GM23338 (cell line): ENCODE data around the gene SLC7A14. TPM values are rescaled to one million over a fixed set of nuclear protein-coding genes. Genes with fewer than 3 reads are reported as not detected.

Experiments used
- ATAC-seq: fragments of 200-7000 bp; cut with Tn5 transposase; 3 replicates; pipeline ENCODE4 v1.9.1; 2020
- DNase-seq: peaks from one replicate; pipeline ENCODE4 v3.0.0-alpha.2; 2015; ENCODE audit warnings: low spot score
- H2AFZ ChIP-seq: fragments of 200-600 bp; sonication (generic); 2 replicates; pipeline ENCODE4 v1.8.0; 2016; ENCODE audit warnings: antibody characterized with exemption, mild to moderate bottlenecking, moderate library complexity
- H3F3A ChIP-seq: fragments of 200-600 bp; sonication (generic); replicated peaks from 2 replicates; pipeline ENCODE4 v1.8.0; 2017; ENCODE audit warnings: antibody characterized with exemption, mixed run types, low read depth
- H3K27ac ChIP-seq: fragments of 200-600 bp; sonication (generic); 2 replicates; pipeline ENCODE4 v1.6.1; 2016; ENCODE audit warnings: low read depth
- H3K27me3 ChIP-seq: fragments of 200-600 bp; sonication (generic); 2 replicates; pipeline ENCODE4 v1.8.0; 2016; ENCODE audit warnings: mild to moderate bottlenecking, mixed run types, moderate library complexity; ENCODE audit not compliant: insufficient read depth
- H3K36me3 ChIP-seq: fragments of 200-600 bp; sonication (generic); 2 replicates; pipeline ENCODE4 v1.8.0; 2016; ENCODE audit warnings: mild to moderate bottlenecking; ENCODE audit not compliant: insufficient read depth
- H3K4me1 ChIP-seq: fragments of 200-600 bp; sonication (generic); 2 replicates; pipeline ENCODE4 v1.8.0; 2016; ENCODE audit warnings: mild to moderate bottlenecking, moderate library complexity; ENCODE audit not compliant: insufficient read depth
- H3K4me2 ChIP-seq: fragments of 200-600 bp; sonication (generic); 2 replicates; pipeline ENCODE4 v1.7.1; 2017; ENCODE audit warnings: mixed run types
- H3K4me3 ChIP-seq: fragments of 200-600 bp; sonication (generic); 2 replicates; pipeline ENCODE4 v1.6.1; 2016; ENCODE audit warnings: mixed run types
- H3K79me2 ChIP-seq: fragments of 200-600 bp; sonication (generic); replicated peaks from 2 replicates; pipeline ENCODE4 v1.8.0; 2017; ENCODE audit warnings: mild to moderate bottlenecking; ENCODE audit not compliant: insufficient read depth
- H3K9me2 ChIP-seq: fragments of 200-600 bp; sonication (generic); 2 replicates; pipeline ENCODE4 v1.8.0; 2017; ENCODE audit not compliant: insufficient read depth
- H4K20me1 ChIP-seq: fragments of 200-600 bp; sonication (generic); replicated peaks from 2 replicates; pipeline ENCODE4 v1.8.0; 2017; ENCODE audit warnings: mild to moderate bottlenecking; ENCODE audit not compliant: insufficient read depth
- H3K27ac Mint-ChIP-seq: 2 replicates; pipeline ENCODE4 v1.8.0; 2020; ENCODE audit warnings: inconsistent platforms, mild to moderate bottlenecking, moderate library complexity, mixed read lengths
- H3K27me3 Mint-ChIP-seq: 3 replicates; pipeline ENCODE4 v1.8.0; 2022; ENCODE audit warnings: low read depth, mild to moderate bottlenecking, moderate library complexity, mixed read lengths, inconsistent platforms; ENCODE audit not compliant: insufficient read depth, poor library complexity
- H3K36me3 Mint-ChIP-seq: 3 replicates; pipeline ENCODE4 v1.8.0; 2021; ENCODE audit warnings: low read depth, mild to moderate bottlenecking, inconsistent platforms, moderate library complexity, mixed read lengths
- H3K4me1 Mint-ChIP-seq: 3 replicates; pipeline ENCODE4 v1.8.0; 2020; ENCODE audit warnings: mild to moderate bottlenecking, inconsistent platforms, mixed read lengths
- H3K4me3 Mint-ChIP-seq: 3 replicates; pipeline ENCODE4 v1.8.0; 2021; ENCODE audit warnings: moderate library complexity, mild to moderate bottlenecking, inconsistent platforms, mixed read lengths
- H3K9me3 Mint-ChIP-seq: 3 replicates; pipeline ENCODE4 v1.8.0; 2020; ENCODE audit warnings: moderate library complexity, mild to moderate bottlenecking, inconsistent platforms, mixed read lengths
- EZH2 ChIP-seq: fragments of 200-600 bp; sonication (generic); IDR thresholded peaks from one replicate; pipeline ENCODE4 v1.8.0; 2017; ENCODE audit warnings: antibody characterized with exemption, mild to moderate bottlenecking, low read depth; ENCODE audit not compliant: unreplicated experiment
- NANOG ChIP-seq: IDR thresholded peaks from 2 replicates; pipeline ENCODE4 v1.6.1; 2016; ENCODE audit warnings: antibody characterized with exemption, borderline replicate concordance
- POLR2AphosphoS5 ChIP-seq: IDR thresholded peaks from 2 replicates; pipeline ENCODE4 v1.6.1; 2016; ENCODE audit warnings: antibody characterized with exemption, low read depth
- ZNF114 ChIP-seq: fragments of 250-450 bp; sonication (Bioruptor Pico); IDR thresholded peaks from 2 replicates; pipeline ENCODE4 v1.5.0; 2020; ENCODE audit warnings: mild to moderate bottlenecking, moderate library complexity
- polyA plus RNA-seq: library from polyadenylated mRNA; unstranded; fragments of >200 nt; fragmentation: Nextera tagmentation; extraction: Ambion mirVana; gene quantifications from 2 replicates; pipeline ENCODE4 v1.2.1, GENCODE V29; 2016
- total RNA-seq: library from RNA; depleted of rRNA; stranded (reverse); fragments of >200 nt; shearing (Covaris generic); gene quantifications from 2 replicates; pipeline ENCODE4 v1.2.3, GENCODE V29; 2014
- TF ChIP-seq, protein P1 (sequence below): fragments of 250-450 bp; sonication (Bioruptor Pico); IDR thresholded peaks from 2 replicates; pipeline ENCODE4 v1.5.0; 2020; ENCODE audit warnings: mild to moderate bottlenecking, moderate library complexity
- TF ChIP-seq, protein P2 (sequence below): IDR thresholded peaks from 2 replicates; pipeline ENCODE4 v1.6.1; 2016; ENCODE audit warnings: antibody characterized with exemption
- TF ChIP-seq, protein P3 (sequence below), 2 experiments: fragments of 200-600 bp in 1 of 2; sonication (generic) in 1 of 2; conservative IDR thresholded peaks; 2 replicates each; pipeline versions ENCODE4 v1.5.1 to v1.6.1; 2016 to 2017; ENCODE audit warnings: antibody characterized with exemption in 2 of 2, low read depth in 2 of 2, mild to moderate bottlenecking in 2 of 2, moderate library complexity in 1 of 2
- TF ChIP-seq, protein P4 (sequence below): IDR thresholded peaks from one replicate; pipeline ENCODE4 v1.6.1; 2018; ENCODE audit warnings: antibody characterized with exemption; ENCODE audit not compliant: unreplicated experiment

SLC7A14 gene
- total and polyA plus RNA-seq, 2 experiments from 2014 or later = 0.49 to 0.82 TPM

DNA sequence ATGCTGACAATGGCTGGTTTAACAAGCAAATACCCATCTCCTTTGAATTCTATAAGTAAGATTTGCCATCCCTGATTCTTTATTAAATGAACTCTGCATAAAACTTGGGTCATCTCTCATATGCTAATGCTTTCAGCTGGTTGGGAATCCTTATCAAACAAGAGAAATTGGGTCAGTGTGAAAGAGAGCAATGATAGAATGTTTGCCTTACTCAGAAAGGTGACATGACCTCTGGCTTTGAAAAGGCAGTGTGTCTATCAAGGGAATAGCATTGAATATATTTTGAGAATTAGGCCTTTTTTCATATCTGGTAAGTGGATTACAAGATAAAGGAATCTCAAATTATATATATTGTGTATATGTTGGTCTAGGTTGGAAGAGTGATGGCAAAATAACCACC lies 8.7 kb upstream of the SLC7A14 start (continued):
- TF ChIP-seq, protein P1, sequence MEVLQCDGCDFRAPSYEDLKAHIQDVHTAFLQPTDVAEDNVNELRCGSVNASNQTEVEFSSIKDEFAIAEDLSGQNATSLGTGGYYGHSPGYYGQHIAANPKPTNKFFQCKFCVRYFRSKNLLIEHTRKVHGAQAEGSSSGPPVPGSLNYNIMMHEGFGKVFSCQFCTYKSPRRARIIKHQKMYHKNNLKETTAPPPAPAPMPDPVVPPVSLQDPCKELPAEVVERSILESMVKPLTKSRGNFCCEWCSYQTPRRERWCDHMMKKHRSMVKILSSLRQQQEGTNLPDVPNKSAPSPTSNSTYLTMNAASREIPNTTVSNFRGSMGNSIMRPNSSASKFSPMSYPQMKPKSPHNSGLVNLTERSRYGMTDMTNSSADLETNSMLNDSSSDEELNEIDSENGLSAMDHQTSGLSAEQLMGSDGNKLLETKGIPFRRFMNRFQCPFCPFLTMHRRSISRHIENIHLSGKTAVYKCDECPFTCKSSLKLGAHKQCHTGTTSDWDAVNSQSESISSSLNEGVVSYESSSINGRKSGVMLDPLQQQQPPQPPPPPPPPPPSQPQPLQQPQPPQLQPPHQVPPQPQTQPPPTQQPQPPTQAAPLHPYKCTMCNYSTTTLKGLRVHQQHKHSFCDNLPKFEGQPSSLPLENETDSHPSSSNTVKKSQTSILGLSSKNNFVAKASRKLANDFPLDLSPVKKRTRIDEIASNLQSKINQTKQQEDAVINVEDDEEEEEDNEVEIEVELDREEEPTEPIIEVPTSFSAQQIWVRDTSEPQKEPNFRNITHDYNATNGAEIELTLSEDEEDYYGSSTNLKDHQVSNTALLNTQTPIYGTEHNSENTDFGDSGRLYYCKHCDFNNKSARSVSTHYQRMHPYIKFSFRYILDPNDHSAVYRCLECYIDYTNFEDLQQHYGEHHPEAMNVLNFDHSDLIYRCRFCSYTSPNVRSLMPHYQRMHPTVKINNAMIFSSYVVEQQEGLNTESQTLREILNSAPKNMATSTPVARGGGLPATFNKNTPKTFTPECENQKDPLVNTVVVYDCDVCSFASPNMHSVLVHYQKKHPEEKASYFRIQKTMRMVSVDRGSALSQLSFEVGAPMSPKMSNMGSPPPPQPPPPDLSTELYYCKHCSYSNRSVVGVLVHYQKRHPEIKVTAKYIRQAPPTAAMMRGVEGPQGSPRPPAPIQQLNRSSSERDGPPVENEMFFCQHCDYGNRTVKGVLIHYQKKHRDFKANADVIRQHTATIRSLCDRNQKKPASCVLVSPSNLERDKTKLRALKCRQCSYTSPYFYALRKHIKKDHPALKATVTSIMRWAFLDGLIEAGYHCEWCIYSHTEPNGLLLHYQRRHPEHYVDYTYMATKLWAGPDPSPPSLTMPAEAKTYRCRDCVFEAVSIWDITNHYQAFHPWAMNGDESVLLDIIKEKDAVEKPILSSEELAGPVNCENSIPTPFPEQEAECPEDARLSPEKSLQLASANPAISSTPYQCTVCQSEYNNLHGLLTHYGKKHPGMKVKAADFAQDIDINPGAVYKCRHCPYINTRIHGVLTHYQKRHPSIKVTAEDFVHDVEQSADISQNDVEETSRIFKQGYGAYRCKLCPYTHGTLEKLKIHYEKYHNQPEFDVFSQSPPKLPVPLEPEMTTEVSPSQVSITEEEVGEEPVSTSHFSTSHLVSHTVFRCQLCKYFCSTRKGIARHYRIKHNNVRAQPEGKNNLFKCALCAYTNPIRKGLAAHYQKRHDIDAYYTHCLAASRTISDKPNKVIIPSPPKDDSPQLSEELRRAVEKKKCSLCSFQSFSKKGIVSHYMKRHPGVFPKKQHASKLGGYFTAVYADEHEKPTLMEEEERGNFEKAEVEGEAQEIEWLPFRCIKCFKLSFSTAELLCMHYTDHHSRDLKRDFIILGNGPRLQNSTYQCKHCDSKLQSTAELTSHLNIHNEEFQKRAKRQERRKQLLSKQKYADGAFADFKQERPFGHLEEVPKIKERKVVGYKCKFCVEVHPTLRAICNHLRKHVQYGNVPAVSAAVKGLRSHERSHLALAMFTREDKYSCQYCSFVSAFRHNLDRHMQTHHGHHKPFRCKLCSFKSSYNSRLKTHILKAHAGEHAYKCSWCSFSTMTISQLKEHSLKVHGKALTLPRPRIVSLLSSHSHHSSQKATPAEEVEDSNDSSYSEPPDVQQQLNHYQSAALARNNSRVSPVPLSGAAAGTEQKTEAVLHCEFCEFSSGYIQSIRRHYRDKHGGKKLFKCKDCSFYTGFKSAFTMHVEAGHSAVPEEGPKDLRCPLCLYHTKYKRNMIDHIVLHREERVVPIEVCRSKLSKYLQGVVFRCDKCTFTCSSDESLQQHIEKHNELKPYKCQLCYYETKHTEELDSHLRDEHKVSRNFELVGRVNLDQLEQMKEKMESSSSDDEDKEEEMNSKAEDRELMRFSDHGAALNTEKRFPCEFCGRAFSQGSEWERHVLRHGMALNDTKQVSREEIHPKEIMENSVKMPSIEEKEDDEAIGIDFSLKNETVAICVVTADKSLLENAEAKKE = no peak
- TF ChIP-seq EZH2 = no peak
- TF ChIP-seq NANOG = no peak
- TF ChIP-seq, protein P2, sequence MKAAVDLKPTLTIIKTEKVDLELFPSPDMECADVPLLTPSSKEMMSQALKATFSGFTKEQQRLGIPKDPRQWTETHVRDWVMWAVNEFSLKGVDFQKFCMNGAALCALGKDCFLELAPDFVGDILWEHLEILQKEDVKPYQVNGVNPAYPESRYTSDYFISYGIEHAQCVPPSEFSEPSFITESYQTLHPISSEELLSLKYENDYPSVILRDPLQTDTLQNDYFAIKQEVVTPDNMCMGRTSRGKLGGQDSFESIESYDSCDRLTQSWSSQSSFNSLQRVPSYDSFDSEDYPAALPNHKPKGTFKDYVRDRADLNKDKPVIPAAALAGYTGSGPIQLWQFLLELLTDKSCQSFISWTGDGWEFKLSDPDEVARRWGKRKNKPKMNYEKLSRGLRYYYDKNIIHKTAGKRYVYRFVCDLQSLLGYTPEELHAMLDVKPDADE = no peak

DNA sequence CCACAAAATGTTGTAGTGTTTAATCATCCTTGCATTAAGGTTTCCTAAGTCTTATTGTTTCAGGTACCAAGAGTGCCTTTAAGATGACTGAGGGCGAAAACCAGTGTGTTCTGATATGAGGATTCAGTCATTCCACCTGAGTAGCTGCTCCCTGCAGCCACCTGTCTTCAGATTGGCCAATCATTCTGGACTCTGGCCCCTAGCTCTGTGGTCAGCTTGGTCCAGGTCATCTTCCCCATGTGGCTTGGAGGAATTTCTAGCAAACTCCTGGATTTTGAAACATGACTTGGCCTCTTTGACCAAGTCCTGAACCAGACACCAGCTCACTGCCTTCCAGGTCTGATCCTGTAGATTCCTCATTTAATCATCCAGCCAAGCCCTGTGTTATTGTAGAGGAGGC lies 7.8 kb upstream of the SLC7A14 start:
- Mint-ChIP-seq H3K27ac (no peak overlapping the region), H3K4me1 (peaks cover 6% of the 10 kb centered on the region; the same call in 2 of the 3 replicates), H3K27me3 (no peaks in the 10 kb centered on the region), H3K4me3 (no peak overlapping the region), H3K36me3 (no peaks in the 10 kb centered on the region), H3K9me3 (no peaks in the 10 kb centered on the region)
- ATAC-seq (no peak), DNase-seq (no peak)
- no peaks in the 10 kb centered on the region for H3F3A ChIP-seq
- H3K9me2 ChIP-seq = no peaks in the 10 kb centered on the region
- no peaks in the 10 kb centered on the region for H3K79me2 ChIP-seq
- no peak overlapping the region for H3K27ac ChIP-seq
- H4K20me1 ChIP-seq = no peaks in the 10 kb centered on the region
- no peak overlapping the region for H3K4me3 ChIP-seq
- no peaks in the 10 kb centered on the region; the same call in 1 of the 2 replicates for H3K4me1 ChIP-seq
- H3K36me3 ChIP-seq = no peaks in the 10 kb centered on the region
- no peak overlapping the region for H3K4me2 ChIP-seq
- H2AFZ ChIP-seq = 0 out of 2 replicates have a peak overlapping the region, but pooled peaks have one; percentile 9
- TF ChIP-seq, protein P2 = no peak
- TF ChIP-seq EZH2 = no peak
- no peak for TF ChIP-seq ZNF114 (CRISPR knock-in tag)
- TF ChIP-seq POLR2AphosphoS5 = no peak
- TF ChIP-seq NANOG = no peak
- TF ChIP-seq, protein P3, sequence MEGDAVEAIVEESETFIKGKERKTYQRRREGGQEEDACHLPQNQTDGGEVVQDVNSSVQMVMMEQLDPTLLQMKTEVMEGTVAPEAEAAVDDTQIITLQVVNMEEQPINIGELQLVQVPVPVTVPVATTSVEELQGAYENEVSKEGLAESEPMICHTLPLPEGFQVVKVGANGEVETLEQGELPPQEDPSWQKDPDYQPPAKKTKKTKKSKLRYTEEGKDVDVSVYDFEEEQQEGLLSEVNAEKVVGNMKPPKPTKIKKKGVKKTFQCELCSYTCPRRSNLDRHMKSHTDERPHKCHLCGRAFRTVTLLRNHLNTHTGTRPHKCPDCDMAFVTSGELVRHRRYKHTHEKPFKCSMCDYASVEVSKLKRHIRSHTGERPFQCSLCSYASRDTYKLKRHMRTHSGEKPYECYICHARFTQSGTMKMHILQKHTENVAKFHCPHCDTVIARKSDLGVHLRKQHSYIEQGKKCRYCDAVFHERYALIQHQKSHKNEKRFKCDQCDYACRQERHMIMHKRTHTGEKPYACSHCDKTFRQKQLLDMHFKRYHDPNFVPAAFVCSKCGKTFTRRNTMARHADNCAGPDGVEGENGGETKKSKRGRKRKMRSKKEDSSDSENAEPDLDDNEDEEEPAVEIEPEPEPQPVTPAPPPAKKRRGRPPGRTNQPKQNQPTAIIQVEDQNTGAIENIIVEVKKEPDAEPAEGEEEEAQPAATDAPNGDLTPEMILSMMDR (conservative IDR thresholded peaks at IDR 0.05; ENCODE audit: low read depth in 2 of 2) = no peak
- TF ChIP-seq, protein P4, sequence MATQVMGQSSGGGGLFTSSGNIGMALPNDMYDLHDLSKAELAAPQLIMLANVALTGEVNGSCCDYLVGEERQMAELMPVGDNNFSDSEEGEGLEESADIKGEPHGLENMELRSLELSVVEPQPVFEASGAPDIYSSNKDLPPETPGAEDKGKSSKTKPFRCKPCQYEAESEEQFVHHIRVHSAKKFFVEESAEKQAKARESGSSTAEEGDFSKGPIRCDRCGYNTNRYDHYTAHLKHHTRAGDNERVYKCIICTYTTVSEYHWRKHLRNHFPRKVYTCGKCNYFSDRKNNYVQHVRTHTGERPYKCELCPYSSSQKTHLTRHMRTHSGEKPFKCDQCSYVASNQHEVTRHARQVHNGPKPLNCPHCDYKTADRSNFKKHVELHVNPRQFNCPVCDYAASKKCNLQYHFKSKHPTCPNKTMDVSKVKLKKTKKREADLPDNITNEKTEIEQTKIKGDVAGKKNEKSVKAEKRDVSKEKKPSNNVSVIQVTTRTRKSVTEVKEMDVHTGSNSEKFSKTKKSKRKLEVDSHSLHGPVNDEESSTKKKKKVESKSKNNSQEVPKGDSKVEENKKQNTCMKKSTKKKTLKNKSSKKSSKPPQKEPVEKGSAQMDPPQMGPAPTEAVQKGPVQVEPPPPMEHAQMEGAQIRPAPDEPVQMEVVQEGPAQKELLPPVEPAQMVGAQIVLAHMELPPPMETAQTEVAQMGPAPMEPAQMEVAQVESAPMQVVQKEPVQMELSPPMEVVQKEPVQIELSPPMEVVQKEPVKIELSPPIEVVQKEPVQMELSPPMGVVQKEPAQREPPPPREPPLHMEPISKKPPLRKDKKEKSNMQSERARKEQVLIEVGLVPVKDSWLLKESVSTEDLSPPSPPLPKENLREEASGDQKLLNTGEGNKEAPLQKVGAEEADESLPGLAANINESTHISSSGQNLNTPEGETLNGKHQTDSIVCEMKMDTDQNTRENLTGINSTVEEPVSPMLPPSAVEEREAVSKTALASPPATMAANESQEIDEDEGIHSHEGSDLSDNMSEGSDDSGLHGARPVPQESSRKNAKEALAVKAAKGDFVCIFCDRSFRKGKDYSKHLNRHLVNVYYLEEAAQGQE = no peak
- no peaks in the 10 kb centered on the region for H3K27me3 ChIP-seq
